HepG2 (cell line): ENCODE data around the gene PLEKHM2.

ENCODE experiments used
- CCAR2 ChIP-seq: fragments of 200-400 bp; formaldehyde crosslinking; optimal IDR thresholded peaks from 2 replicates; pipeline ENCODE3; 2018; ENCODE audit warnings: low read depth, mild to moderate bottlenecking, low read length, moderate library complexity
- FOXM1 ChIP-seq: sonication (generic); formaldehyde crosslinking; IDR thresholded peaks from 2 replicates; pipeline ENCODE4 v1.5.0; 2020; ENCODE audit warnings: missing genetic modification reagents
- GATAD2A ChIP-seq: IDR thresholded peaks from 2 replicates; pipeline ENCODE4 v1.6.1; 2016
- HCFC1 ChIP-seq: fragments of 150-350 bp; IDR thresholded peaks from 2 replicates; pipeline ENCODE4 v1.6.1; 2014; ENCODE audit warnings: low read depth, low read length
- KDM5B ChIP-seq: sonication (generic); formaldehyde crosslinking; IDR thresholded peaks from 2 replicates; pipeline ENCODE4 v1.4.0; 2020; ENCODE audit warnings: missing genetic modification reagents, mild to moderate bottlenecking, borderline replicate concordance
- MYC ChIP-seq: sonication (generic); formaldehyde crosslinking; IDR thresholded peaks from 2 replicates; pipeline ENCODE4 v1.9.0; 2021; ENCODE audit warnings: missing genetic modification reagents, borderline replicate concordance
- NCOA1 ChIP-seq: sonication (generic); formaldehyde crosslinking; IDR thresholded peaks from 2 replicates; pipeline ENCODE4 v1.9.0; 2021; ENCODE audit warnings: missing genetic modification reagents
- NFYB ChIP-seq: sonication (generic); formaldehyde crosslinking; IDR thresholded peaks from 2 replicates; pipeline ENCODE4 v1.4.0; 2020; ENCODE audit warnings: missing genetic modification reagents
- POLR2AphosphoS5 ChIP-seq: IDR thresholded peaks from 2 replicates; pipeline ENCODE4 v1.6.1; 2012; ENCODE audit warnings: low read depth, low read length
- RAD21 ChIP-seq: fragments of 450-650 bp; formaldehyde crosslinking; IDR thresholded peaks from 2 replicates; pipeline ENCODE4 v1.5.0; 2020; ENCODE audit warnings: mild to moderate bottlenecking
- ZNF253 ChIP-seq: sonication (generic); formaldehyde crosslinking; IDR thresholded peaks from 2 replicates; pipeline ENCODE4 v1.8.0; 2022; ENCODE audit warnings: mild to moderate bottlenecking, missing genetic modification reagents, borderline replicate concordance
- TF ChIP-seq, protein P1 (sequence below): sonication (generic); formaldehyde crosslinking; IDR thresholded peaks from 2 replicates; pipeline ENCODE4 v1.5.0; 2020; ENCODE audit warnings: missing genetic modification reagents
- TF ChIP-seq, protein P2 (sequence below): sonication (generic); formaldehyde crosslinking; IDR thresholded peaks from 2 replicates; pipeline ENCODE4 v1.5.0; 2020; ENCODE audit warnings: mild to moderate bottlenecking, missing genetic modification reagents, moderate library complexity

DNA sequence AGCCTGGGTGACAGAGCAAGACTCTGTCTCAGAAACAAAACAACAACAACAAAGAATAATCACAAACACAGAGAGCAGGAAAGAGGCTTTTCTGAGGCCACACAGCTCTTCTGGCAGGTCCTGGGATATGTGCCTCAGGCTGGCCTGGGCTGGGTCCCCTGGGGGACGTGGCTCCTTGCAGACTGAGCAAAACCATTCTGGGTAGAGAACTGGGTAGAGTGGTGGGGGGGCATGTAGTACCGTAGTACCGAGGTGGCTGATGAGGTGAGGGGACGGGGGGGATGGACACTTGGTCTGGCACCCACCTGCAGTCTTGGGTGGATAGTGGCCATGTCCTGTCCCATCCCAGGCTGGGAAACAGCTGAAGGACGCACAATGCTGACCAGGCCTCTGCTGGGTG lies 64.1 kb downstream of the PLEKHM2 start:
- TF ChIP-seq, protein P1, sequence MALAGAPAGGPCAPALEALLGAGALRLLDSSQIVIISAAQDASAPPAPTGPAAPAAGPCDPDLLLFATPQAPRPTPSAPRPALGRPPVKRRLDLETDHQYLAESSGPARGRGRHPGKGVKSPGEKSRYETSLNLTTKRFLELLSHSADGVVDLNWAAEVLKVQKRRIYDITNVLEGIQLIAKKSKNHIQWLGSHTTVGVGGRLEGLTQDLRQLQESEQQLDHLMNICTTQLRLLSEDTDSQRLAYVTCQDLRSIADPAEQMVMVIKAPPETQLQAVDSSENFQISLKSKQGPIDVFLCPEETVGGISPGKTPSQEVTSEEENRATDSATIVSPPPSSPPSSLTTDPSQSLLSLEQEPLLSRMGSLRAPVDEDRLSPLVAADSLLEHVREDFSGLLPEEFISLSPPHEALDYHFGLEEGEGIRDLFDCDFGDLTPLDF = no peak
- TF ChIP-seq, protein P2, sequence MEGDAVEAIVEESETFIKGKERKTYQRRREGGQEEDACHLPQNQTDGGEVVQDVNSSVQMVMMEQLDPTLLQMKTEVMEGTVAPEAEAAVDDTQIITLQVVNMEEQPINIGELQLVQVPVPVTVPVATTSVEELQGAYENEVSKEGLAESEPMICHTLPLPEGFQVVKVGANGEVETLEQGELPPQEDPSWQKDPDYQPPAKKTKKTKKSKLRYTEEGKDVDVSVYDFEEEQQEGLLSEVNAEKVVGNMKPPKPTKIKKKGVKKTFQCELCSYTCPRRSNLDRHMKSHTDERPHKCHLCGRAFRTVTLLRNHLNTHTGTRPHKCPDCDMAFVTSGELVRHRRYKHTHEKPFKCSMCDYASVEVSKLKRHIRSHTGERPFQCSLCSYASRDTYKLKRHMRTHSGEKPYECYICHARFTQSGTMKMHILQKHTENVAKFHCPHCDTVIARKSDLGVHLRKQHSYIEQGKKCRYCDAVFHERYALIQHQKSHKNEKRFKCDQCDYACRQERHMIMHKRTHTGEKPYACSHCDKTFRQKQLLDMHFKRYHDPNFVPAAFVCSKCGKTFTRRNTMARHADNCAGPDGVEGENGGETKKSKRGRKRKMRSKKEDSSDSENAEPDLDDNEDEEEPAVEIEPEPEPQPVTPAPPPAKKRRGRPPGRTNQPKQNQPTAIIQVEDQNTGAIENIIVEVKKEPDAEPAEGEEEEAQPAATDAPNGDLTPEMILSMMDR (CRISPR knock-in tag) = no peak
- TF ChIP-seq FOXM1 (CRISPR knock-in tag) (no peak), POLR2AphosphoS5 (no peak), NFYB (CRISPR knock-in tag) (no peak), KDM5B (CRISPR knock-in tag) (no peak), RAD21 (no peak), MYC (CRISPR knock-in tag) (no peak), GATAD2A (CRISPR knock-in tag) (no peak), NCOA1 (CRISPR knock-in tag) (no peak), ZNF253 (no peak), CCAR2 (no peak), HCFC1 (no peak)
